HG02840 (cell line): ENCODE measurements around the gene WIF1.

Experiments used
- ATAC-seq: cut with Tn5 transposase; IDR thresholded peaks from one replicate; pipeline ENCODE4 v1.9.1; 2021; ENCODE audit warnings: mild to moderate bottlenecking, moderate library complexity, moderate number of reproducible peaks; ENCODE audit not compliant: unreplicated experiment, low FRiP score

WIF1 gene

DNA sequence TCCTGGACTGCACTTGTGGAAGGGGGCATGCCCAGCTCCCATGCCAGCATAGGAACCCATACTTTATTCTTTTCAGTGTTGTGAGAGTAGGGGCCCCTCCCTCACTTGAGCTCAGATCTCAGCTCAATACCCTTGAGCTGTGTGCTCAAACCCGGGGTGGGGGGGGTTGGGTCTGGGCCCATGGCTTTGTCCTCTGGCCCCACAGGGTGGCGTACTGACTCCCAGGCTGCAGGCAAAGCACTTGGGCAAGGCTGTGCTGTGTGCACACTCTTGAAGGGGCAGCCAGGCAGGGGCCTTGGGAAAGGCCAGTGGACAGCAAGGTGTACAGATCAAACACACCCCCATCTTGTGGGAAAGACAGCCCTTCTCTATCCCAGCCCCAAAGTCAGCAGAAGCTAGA, 81.8 kb downstream of the WIF1 start:
- no peak for ATAC-seq

DNA sequence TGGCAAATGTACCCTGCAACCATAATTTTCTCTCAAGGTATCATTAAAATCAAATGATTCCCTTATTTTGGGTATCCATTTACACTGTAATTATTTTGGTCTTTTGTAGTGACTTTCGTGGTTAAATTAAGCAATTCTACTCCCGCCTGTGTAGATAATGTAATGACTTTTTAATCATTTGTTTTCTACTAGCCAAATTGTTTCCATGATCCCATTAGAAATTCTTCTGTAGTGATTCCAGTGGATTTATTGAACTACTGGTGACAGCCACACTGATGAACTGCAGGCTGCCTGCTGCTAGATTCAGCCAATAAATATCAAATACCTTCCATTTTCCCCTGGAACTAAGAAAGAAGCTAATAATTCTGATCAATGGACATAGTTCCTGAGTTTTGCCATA, 96.0 kb downstream of the WIF1 start:
- ATAC-seq: no peak

DNA sequence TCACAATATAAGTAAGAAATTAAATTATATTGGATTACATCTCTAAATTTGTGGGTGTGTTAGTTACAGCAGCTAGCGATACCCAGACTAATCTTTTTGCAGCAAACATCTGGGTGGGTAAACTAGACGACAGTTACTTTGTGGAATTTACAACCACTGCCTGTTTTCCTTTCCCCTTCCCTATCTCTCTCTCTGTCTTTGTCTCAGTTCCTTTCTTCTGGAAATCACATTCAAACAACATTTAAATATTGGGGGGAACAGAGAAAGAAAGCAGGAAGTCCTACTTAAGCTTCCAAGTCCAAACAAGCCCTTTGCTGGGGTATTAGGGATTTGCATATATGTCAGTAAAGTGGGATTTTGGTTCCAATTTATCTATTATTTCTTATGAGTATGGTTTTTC, 97.6 kb downstream of the WIF1 start:
- no peak for ATAC-seq

DNA sequence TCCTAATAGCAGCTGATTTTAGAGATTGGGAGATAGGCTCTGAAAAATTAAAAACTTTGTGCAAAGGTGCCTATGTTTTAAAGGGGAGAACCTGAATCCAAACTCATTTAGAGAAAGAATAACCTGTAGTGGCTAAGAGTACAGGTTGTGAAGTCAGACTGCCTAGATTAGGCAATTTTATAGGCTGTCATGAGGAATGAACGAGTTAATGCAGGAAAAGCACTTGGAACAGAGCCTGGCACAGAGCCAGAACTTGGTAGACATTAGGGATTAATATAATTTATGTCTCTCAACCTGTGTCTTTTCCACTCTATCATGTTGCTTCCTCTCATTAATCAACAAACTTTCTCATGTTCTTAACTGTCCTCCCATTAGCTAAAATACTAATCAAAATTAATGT, 98.1 kb downstream of the WIF1 start:
- no peak for ATAC-seq

DNA sequence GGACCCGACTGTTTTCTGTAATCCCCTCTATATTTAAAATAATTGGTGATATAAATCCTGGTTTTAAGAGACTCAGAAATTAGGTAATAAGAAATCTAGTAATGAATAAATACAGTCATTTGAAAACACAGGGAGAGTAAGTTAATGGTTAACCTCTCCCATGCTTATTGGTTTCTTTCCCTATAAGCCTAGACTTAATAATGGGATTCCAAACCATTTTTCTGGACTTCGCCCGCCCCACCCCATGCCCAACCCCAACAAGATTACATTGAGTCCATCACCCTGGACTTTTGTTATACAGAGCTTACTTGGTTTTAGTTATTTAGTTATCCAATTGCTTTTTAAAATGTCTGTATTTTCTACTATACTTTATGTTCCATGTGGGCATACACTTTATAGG, 98.7 kb downstream of the WIF1 start:
- no peak for ATAC-seq

DNA sequence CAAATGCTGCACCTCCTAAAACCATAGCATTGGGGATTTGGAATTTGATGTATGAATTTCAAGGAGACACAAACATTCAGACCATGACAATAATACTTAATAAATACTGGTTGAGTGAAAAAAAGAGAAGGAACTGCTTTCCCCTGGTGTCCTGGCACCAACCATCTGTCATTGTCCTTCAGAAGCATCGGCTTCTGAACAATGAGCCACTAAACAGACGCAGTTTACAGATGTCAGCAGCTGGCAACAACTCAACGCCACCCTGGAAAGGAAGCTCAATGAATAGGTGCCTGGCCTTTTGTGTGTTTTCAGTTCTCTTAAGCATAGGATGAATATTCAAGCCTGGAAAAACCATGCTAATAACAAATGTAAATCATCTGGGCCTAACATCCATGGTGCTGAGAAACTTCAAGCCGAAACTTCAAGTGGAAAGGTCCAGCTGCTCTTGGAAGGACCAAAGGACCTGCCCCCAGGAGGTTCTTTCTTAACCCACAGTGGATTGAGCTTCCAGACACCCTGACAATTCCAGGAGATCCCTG, 101.3 kb downstream of the WIF1 start:
- ATAC-seq: no peak

DNA sequence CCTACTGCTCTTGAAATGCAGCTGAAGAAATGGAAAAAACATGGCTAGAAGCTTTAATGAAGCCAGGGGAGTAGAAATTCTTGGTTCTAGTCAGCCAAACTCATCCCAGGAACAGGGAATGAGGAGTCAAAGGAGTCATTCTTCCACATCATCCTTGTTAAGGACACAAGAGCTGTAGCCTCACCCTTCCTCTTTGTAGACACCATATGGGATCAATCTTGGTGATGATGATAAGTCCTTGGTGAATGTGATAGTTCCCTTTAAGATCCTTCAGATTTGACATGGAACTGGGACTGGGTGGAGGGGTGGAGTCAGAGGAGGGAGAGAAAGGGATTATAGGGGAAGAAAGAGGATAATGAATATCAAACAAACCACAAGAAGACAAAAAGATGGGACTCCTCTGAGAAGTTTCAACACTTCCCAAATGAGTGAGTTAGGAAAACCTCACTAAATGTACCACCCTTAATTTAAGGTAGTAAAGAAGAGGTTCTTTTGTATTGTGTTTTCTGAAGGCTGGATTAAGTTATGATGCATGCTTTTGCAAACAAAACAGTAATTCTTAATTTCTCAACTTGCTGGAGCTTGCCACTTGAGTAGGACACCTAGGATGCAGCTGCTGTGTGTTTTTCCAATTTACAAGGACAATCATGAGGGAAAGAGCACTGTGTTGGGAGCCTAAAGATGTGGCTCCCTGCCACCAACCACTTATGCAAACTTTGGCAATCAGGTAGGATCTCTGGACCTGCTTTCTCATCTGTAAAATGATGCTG, 104.0 kb downstream of the WIF1 start:
- ATAC-seq: no peak

DNA sequence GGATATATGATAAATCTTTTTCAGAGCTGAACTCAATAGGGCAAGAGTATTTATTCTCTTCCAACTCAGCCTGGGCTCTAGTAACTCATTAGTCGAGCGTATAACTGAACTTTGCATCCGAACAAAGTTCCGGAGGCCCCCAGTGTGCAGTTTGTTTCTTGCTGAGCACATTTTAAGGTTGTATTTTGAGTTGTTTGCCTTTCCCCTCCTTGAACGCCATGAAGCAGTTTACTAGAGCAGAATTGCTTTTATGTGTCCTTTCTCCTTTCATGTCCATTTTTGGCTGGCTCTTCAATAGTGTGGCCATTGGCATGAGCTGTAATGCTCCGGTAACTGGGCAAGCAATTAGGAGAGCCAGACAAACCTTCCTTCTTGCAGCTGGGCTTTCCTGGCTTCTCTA, 105.3 kb downstream of the WIF1 start:
- no peak for ATAC-seq

DNA sequence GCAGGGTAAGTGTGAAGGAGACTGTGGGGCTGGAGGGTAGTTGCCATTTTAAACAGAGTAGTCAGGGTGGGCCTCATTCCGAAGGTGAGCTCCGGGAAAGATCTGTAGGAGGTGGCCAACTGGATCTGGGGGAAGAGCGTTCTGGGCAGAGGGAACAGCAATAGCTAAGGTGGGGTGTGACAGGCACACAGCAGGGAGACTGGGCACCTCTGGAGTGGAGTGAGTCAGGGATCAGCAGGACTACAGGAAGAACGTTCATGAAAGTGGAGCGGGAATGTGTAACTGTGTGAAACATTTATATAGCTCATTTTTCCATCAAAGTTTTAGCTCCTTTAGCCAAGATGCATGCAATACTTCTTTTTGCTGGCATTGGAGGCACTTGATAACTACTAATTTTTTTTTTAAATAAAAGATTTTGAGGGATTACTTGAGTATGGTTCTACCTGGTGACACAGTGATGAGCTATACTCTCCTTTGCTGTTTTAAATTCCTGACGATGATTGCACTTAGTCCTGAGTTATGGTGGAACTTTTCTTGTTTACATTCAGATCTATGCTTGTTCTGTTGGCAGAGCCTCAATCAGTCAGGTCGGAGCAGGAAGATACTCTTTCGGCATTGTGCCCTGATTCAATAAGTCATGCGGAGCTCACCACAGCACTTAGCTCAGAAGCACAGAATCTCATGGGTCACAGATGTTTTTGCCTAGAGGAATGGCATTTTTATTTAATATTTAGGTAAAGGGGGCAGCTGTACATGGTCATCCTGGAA, 106.4 kb downstream of the WIF1 start:
- no peak for ATAC-seq

DNA sequence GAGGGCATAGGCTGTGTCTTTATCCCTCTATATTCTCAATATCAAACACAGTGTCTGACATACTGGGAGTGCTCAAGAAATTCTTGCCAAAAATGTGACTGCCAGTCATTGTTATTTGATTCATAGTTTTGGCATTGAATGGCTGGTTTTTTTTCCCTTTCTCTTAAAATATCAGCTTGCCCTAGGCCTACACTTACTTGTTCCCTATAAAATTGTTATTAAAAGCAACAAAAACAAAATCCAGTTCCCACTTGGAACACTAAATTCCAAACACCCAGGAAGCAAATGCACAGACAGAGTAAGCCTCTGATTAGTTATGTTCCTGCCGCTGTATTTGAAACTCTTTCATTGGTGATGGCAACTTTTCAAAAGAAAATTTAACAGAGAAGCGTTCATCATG, 110.7 kb downstream of the WIF1 start:
- no peak for ATAC-seq

DNA sequence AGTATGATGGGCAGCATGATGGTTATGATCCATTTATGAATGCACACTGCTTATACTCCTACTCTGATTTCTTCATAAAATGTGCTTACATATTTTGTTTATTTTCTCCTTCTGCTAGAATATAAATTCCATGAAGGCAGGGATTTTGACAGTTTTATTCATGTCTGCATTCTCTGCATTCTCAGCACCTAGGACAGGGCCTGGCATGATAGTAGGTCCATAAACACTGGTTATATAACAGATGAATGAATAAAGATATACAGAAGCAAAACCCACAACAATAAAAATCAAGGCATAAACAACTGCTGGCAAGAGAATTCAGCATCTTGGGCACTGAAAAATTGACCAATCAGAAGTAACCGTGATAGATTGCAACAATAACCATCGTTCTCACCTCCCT, 115.4 kb downstream of the WIF1 start:
- ATAC-seq: no peak

DNA sequence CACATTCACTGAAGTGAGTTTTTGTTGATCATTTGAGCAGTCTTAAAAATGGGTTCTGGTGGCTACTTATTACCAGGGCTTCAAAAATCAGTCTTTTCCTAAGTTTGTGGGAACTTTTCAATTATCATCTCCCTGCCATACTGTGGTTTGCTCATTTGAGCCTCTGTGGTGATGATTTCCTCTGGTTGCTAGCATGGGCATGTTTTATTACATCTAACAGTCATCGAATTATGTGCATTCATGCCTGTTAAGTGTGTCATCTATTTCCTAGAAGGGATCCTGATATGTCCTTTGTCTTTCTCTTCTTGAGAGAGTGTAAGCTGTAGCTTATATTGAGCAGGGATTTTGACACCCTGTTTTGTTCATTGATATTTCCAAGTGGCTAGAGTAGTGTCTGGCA, 116.8 kb downstream of the WIF1 start:
- ATAC-seq: no peak
